Smooth muscle cell (in vitro differentiated cells): Measurements from ENCODE around the gene NINJ1. TPM values are rescaled to one million over a fixed set of nuclear protein-coding genes. Genes with fewer than 3 reads are reported as not detected.
"Not testable (repeated sequence)": the region's sequence is repeated elsewhere in the genome, so short reads cannot be mapped to it uniquely, and the experiment has no call there.

Experiments
- DNase-seq: peaks from one replicate; lab custom pipeline; 2025; ENCODE audit not compliant: unreplicated experiment; lab: John Stamatoyannopoulos, UW
- H2AFZ ChIP-seq: fragments of 200-600 bp; sonication (generic); 2 replicates; pipeline ENCODE4 v1.6.0; 2016; ENCODE audit warnings: antibody characterized with exemption, low read depth, mild to moderate bottlenecking
- H3F3A ChIP-seq: fragments of 200-600 bp; sonication (generic); 2 replicates; pipeline ENCODE4 v1.6.0; 2017; ENCODE audit warnings: antibody characterized with exemption, low read depth
- H3K27ac ChIP-seq: fragments of 200-600 bp; sonication (generic); 2 replicates; pipeline ENCODE4 v1.5.1; 2016; ENCODE audit warnings: low read depth, mild to moderate bottlenecking
- H3K27me3 ChIP-seq: fragments of 200-600 bp; sonication (generic); 2 replicates; pipeline ENCODE4 v1.6.1; 2016; ENCODE audit warnings: low read depth, mild to moderate bottlenecking
- H3K36me3 ChIP-seq: fragments of 200-600 bp; sonication (generic); 2 replicates; pipeline ENCODE4 v1.5.1; 2016; ENCODE audit warnings: low read depth
- H3K4me1 ChIP-seq: fragments of 200-600 bp; sonication (generic); 2 replicates; pipeline ENCODE4 v1.5.1; 2016; ENCODE audit warnings: low read depth
- H3K4me2 ChIP-seq: fragments of 200-600 bp; sonication (generic); 2 replicates; pipeline ENCODE4 v1.6.0; 2016; ENCODE audit warnings: mild to moderate bottlenecking
- H3K4me3 ChIP-seq: fragments of 200-600 bp; sonication (generic); 2 replicates; pipeline ENCODE4 v1.5.1; 2016; ENCODE audit warnings: mild to moderate bottlenecking
- H3K79me2 ChIP-seq: fragments of 200-600 bp; sonication (generic); 2 replicates; pipeline ENCODE4 v1.6.0; 2016; ENCODE audit warnings: low read depth, mild to moderate bottlenecking
- H3K9ac ChIP-seq: fragments of 200-600 bp; sonication (generic); 2 replicates; pipeline ENCODE4 v1.6.0; 2016; ENCODE audit warnings: low read depth
- H3K9me3 ChIP-seq: fragments of 200-600 bp; sonication (generic); replicated peaks from 2 replicates; pipeline ENCODE4 v1.5.1; 2016; ENCODE audit warnings: low read depth
- H4K20me1 ChIP-seq: fragments of 200-600 bp; sonication (generic); 2 replicates; pipeline ENCODE4 v1.6.0; 2016; ENCODE audit warnings: low read depth
- CTCF ChIP-seq: fragments of 200-600 bp; sonication (generic); IDR thresholded peaks from 2 replicates; pipeline ENCODE4 v1.5.1; 2017; ENCODE audit warnings: borderline replicate concordance, mild to moderate bottlenecking, antibody characterized with exemption; ENCODE audit not compliant: insufficient read depth, poor library complexity, severe bottlenecking
- WGBS: methylation state at CpG from one replicate; pipeline ENCODE4 v1.1.7; 2016; ENCODE audit warnings: low lambda C conversion rate; 5-methylcytosine and 5-hydroxymethylcytosine counted together
- polyA plus RNA-seq: library from polyadenylated mRNA; unstranded; fragments of >200 nt; fragmentation: Nextera tagmentation; extraction: Ambion mirVana; gene quantifications from 2 replicates; pipeline ENCODE4 v1.2.1, GENCODE V29; 2016
- total RNA-seq: library from RNA; depleted of rRNA; stranded (reverse); fragments of >200 nt; gene quantifications from 2 replicates; pipeline ENCODE4 v1.2.3, GENCODE V29; 2014

The NINJ1 gene
- total and polyA plus RNA-seq, 2 experiments from 2014 or later = 34.3 to 53.7 TPM

GRCh38 chr9:93118863-93119702, 15.0 kb downstream of the NINJ1 start:
- Histone ChIP-seq H3K4me3 (no peak overlapping the region), H4K20me1 (no peaks in the 10 kb centered on the region), H3K9me3 (no peaks in the 10 kb centered on the region), H3K36me3 (no peaks in the 10 kb centered on the region), H3K4me1 (no peaks in the 10 kb centered on the region), H3K27me3 (no peaks in the 10 kb centered on the region), H2AFZ (no peak overlapping the region), H3K4me2 (peak overlapping the region; percentile 44), H3K27ac (no peak overlapping the region), H3K79me2 (no peaks in the 10 kb centered on the region), H3F3A (no peaks in the 10 kb centered on the region), H3K9ac (no peak overlapping the region)
- no peak for DNase-seq
- TF ChIP-seq CTCF = no peak
- 95% methylated on average over 12 of the region's 12 CpGs for WGBS

- DNase-seq = no peak
- WGBS = 99% methylated on average over 12 of the region's 12 CpGs
Measured at GRCh38 chr9:93117924-93118862, 15.9 kb downstream of the NINJ1 start.

GRCh38 chr9:93117521-93117920, 16.5 kb downstream of the NINJ1 start:
- H3F3A ChIP-seq, H3K79me2 ChIP-seq, H3K4me1 ChIP-seq, H3K27ac ChIP-seq, H3K36me3 ChIP-seq, H3K9me3 ChIP-seq, DNase-seq, H3K9ac ChIP-seq, H3K27me3 ChIP-seq, H3K4me3 ChIP-seq, H4K20me1 ChIP-seq, H3K4me2 ChIP-seq, H2AFZ ChIP-seq: not testable (repeated sequence)
- WGBS = 96% methylated on average over 9 of the region's 9 CpGs

More at GRCh38 chr9:93117924-93118862, 15.9 kb downstream of the NINJ1 start:
- Histone ChIP-seq H3K36me3 (no peaks in the 10 kb centered on the region), H3K9me3 (no peaks in the 10 kb centered on the region), H4K20me1 (no peaks in the 10 kb centered on the region), H3K4me3 (no peak overlapping the region), H3K27me3 (no peaks in the 10 kb centered on the region), H3K9ac (no peak overlapping the region), H3K79me2 (no peaks in the 10 kb centered on the region), H3F3A (no peaks in the 10 kb centered on the region), H3K4me2 (no peak overlapping the region), H3K4me1 (no peaks in the 10 kb centered on the region), H3K27ac (no peak overlapping the region), H2AFZ (no peak overlapping the region)
- TF ChIP-seq CTCF = no peak
